HEK293 (cell line): ENCODE data around the gene GRAMD4.

Experiments
- CTCF ChIA-PET: fragments of 350-600 bp; formaldehyde crosslinking; extraction: SDS; loops from one replicate; lab custom pipeline; 2021; ENCODE audit warnings: antibody characterized with exemption; lab: Yijun Ruan, JAX
- POLR2A ChIA-PET: fragments of 300-600 bp; formaldehyde crosslinking; extraction: SDS; loops from one replicate; lab custom pipeline; 2020; ENCODE audit warnings: antibody characterized with exemption, inconsistent platforms; lab: Yijun Ruan, JAX
- H3K27ac ChIP-seq: fragments of 200-500 bp; sonication (Bioruptor generic); 2 replicates; pipeline ENCODE4 v1.5.1; 2014; ENCODE audit warnings: low read depth, low read length, control low read depth, inconsistent platforms; ENCODE audit errors: extremely low read depth
- H3K36me3 ChIP-seq, 2 experiments: fragments of 200-500 bp in 1 of 2; sonication (Bioruptor generic) in 1 of 2; 1 replicate in 1 of 2; 2 replicates in 1 of 2; pipeline ENCODE4 v1.5.1; 2014 to 2017; ENCODE audit warnings: inconsistent platforms in 2 of 2, low read length in 2 of 2; ENCODE audit not compliant: control insufficient read depth in 2 of 2, insufficient read depth in 1 of 2
- H3K4me1 ChIP-seq: fragments of 200-500 bp; sonication (Bioruptor generic); 2 replicates; pipeline ENCODE4 v1.5.1; 2014; ENCODE audit warnings: mild to moderate bottlenecking, low read length, inconsistent platforms; ENCODE audit not compliant: control insufficient read depth, insufficient read depth
- H3K4me3 ChIP-seq: 2 replicates; pipeline ENCODE4 v1.5.1; 2011; ENCODE audit warnings: low read depth, mild to moderate bottlenecking, control low read depth, low read length, moderate library complexity
- H3K9me3 ChIP-seq: fragments of 200-500 bp; sonication (Bioruptor generic); 2 replicates; pipeline ENCODE4 v1.5.1; 2014; ENCODE audit warnings: low read depth, low read length, inconsistent platforms; ENCODE audit not compliant: control insufficient read depth, insufficient read depth
- KLF16 ChIP-seq: fragments of 450-650 bp; formaldehyde crosslinking; IDR thresholded peaks from 2 replicates; pipeline ENCODE4 v1.5.1; 2017; ENCODE audit warnings: missing biosample characterization, missing genetic modification characterization
- RBAK ChIP-seq: fragments of 450-650 bp; formaldehyde crosslinking; IDR thresholded peaks from 2 replicates; pipeline ENCODE4 v1.5.1; 2016; ENCODE audit warnings: missing biosample characterization, missing genetic modification characterization
- SETDB1 ChIP-seq: IDR thresholded peaks from one replicate; pipeline ENCODE4 v1.6.1; 2017; ENCODE audit warnings: mild to moderate bottlenecking, low read length, moderate library complexity, mixed read lengths; ENCODE audit not compliant: insufficient read length
- SP7 ChIP-seq: fragments of 450-650 bp; formaldehyde crosslinking; IDR thresholded peaks from 2 replicates; pipeline ENCODE4 v1.5.1; 2016; ENCODE audit warnings: missing biosample characterization, missing genetic modification characterization
- TSHZ1 ChIP-seq: fragments of 450-650 bp; formaldehyde crosslinking; IDR thresholded peaks from 2 replicates; pipeline ENCODE4 v1.5.1; 2016; ENCODE audit warnings: missing biosample characterization, missing genetic modification characterization, borderline replicate concordance
- ZFP41 ChIP-seq: fragments of 450-650 bp; formaldehyde crosslinking; IDR thresholded peaks from 2 replicates; pipeline ENCODE4 v1.5.1; 2016; ENCODE audit warnings: missing biosample characterization, missing genetic modification characterization, borderline replicate concordance
- ZFP69B ChIP-seq: fragments of 450-650 bp; formaldehyde crosslinking; IDR thresholded peaks from 2 replicates; pipeline ENCODE4 v1.5.1; 2016; ENCODE audit warnings: missing biosample characterization, missing genetic modification characterization
- ZNF114 ChIP-seq: fragments of 450-650 bp; formaldehyde crosslinking; IDR thresholded peaks from 2 replicates; pipeline ENCODE4 v1.5.0; 2017; ENCODE audit warnings: missing biosample characterization, missing genetic modification characterization
- ZNF169 ChIP-seq: fragments of 450-650 bp; formaldehyde crosslinking; IDR thresholded peaks from 2 replicates; pipeline ENCODE4 v1.5.1; 2016; ENCODE audit warnings: missing biosample characterization, missing genetic modification characterization
- ZNF248 ChIP-seq: fragments of 450-650 bp; formaldehyde crosslinking; IDR thresholded peaks from 2 replicates; pipeline ENCODE4 v1.5.1; 2017; ENCODE audit warnings: missing biosample characterization, missing genetic modification characterization
- ZNF530 ChIP-seq: fragments of 450-650 bp; formaldehyde crosslinking; IDR thresholded peaks from 2 replicates; pipeline ENCODE4 v1.5.1; 2016; ENCODE audit warnings: low read depth, missing biosample characterization, missing genetic modification characterization
- ZNF664 ChIP-seq: fragments of 450-650 bp; formaldehyde crosslinking; IDR thresholded peaks from 2 replicates; pipeline ENCODE4 v1.5.1; 2016; ENCODE audit warnings: missing biosample characterization, missing genetic modification characterization
- ZSCAN16 ChIP-seq: fragments of 450-650 bp; formaldehyde crosslinking; IDR thresholded peaks from 2 replicates; pipeline ENCODE4 v1.5.1; 2016; ENCODE audit warnings: missing biosample characterization, missing genetic modification characterization
- TF ChIP-seq, protein P1 (sequence below): fragments of 450-650 bp; formaldehyde crosslinking; IDR thresholded peaks from 2 replicates; pipeline ENCODE4 v1.5.1; 2016; ENCODE audit warnings: missing biosample characterization, missing genetic modification characterization, low read depth
- TF ChIP-seq, protein P2 (sequence below): fragments of 450-650 bp; formaldehyde crosslinking; IDR thresholded peaks from 2 replicates; pipeline ENCODE4; 2016; ENCODE audit warnings: missing biosample characterization, missing genetic modification characterization
- TF ChIP-seq, protein P3 (sequence below): fragments of 450-650 bp; formaldehyde crosslinking; IDR thresholded peaks from 2 replicates; pipeline ENCODE4 v1.5.1; 2016; ENCODE audit warnings: missing biosample characterization, missing genetic modification characterization, low read depth

GRAMD4 gene

GRCh38 chr22:46714550-46714949 is 94.4 kb downstream of the GRAMD4 start:
- Histone ChIP-seq H3K27ac (no peak overlapping the region), H3K4me1 (no peaks in the 10 kb centered on the region), H3K9me3 (no peaks in the 10 kb centered on the region), H3K4me3 (no peak overlapping the region), H3K36me3 (peaks cover 45 to 62% of the 10 kb centered on the region in 2 experiments)
- ChIA-PET CTCF (interaction anchor here (0.7 kb wide), 1 partner anchor 84 kb away, joined by 3 read pairs; no protein-coding TSS in a partner anchor), POLR2A (no interaction called here)
- TF ChIP-seq ZNF169 (tag by site-specific recombination) = no peak
- no peak for TF ChIP-seq ZNF114 (tag by site-specific recombination)
- TF ChIP-seq ZFP69B = no peak
- TF ChIP-seq, protein P1, sequence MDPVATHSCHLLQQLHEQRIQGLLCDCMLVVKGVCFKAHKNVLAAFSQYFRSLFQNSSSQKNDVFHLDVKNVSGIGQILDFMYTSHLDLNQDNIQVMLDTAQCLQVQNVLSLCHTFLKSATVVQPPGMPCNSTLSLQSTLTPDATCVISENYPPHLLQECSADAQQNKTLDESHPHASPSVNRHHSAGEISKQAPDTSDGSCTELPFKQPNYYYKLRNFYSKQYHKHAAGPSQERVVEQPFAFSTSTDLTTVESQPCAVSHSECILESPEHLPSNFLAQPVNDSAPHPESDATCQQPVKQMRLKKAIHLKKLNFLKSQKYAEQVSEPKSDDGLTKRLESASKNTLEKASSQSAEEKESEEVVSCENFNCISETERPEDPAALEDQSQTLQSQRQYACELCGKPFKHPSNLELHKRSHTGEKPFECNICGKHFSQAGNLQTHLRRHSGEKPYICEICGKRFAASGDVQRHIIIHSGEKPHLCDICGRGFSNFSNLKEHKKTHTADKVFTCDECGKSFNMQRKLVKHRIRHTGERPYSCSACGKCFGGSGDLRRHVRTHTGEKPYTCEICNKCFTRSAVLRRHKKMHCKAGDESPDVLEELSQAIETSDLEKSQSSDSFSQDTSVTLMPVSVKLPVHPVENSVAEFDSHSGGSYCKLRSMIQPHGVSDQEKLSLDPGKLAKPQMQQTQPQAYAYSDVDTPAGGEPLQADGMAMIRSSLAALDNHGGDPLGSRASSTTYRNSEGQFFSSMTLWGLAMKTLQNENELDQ (tag by site-specific recombination) = no peak
- no peak for TF ChIP-seq ZFP41
- no peak for TF ChIP-seq ZNF248
- TF ChIP-seq ZNF664 = no peak
- TF ChIP-seq SETDB1 = no peak
- no peak for TF ChIP-seq ZSCAN16 (tag by site-specific recombination)
- no peak for TF ChIP-seq TSHZ1
- TF ChIP-seq, protein P2, sequence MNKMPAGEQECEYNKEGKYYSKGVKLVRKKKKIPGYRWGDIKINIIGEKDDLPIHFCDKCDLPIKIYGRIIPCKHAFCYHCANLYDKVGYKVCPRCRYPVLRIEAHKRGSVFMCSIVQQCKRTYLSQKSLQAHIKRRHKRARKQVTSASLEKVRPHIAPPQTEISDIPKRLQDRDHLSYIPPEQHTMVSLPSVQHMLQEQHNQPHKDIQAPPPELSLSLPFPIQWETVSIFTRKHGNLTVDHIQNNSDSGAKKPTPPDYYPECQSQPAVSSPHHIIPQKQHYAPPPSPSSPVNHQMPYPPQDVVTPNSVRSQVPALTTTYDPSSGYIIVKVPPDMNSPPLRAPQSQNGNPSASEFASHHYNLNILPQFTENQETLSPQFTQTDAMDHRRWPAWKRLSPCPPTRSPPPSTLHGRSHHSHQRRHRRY = no peak
- TF ChIP-seq, protein P3, sequence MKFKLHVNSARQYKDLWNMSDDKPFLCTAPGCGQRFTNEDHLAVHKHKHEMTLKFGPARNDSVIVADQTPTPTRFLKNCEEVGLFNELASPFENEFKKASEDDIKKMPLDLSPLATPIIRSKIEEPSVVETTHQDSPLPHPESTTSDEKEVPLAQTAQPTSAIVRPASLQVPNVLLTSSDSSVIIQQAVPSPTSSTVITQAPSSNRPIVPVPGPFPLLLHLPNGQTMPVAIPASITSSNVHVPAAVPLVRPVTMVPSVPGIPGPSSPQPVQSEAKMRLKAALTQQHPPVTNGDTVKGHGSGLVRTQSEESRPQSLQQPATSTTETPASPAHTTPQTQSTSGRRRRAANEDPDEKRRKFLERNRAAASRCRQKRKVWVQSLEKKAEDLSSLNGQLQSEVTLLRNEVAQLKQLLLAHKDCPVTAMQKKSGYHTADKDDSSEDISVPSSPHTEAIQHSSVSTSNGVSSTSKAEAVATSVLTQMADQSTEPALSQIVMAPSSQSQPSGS = no peak
- TF ChIP-seq ZNF530 (tag by site-specific recombination) = no peak
- no peak for TF ChIP-seq RBAK

GRCh38 chr22:46719921-46720320 is 99.7 kb downstream of the GRAMD4 start:
- Histone ChIP-seq H3K9me3 (no peaks in the 10 kb centered on the region), H3K36me3 (peaks cover 30 to 45% of the 10 kb centered on the region in 2 experiments; a peak in 2 of 3 replicates), H3K27ac (no peak overlapping the region), H3K4me1 (no peaks in the 10 kb centered on the region), H3K4me3 (no peak overlapping the region)
- TF ChIP-seq SP7 (tag by site-specific recombination) (peak; percentile 56; the same call in 1 of the 2 replicates), KLF16 (no peak)
- POLR2A ChIA-PET = interaction anchor here (1.6 kb wide), 1 partner anchor 41 kb away, joined by 4 read pairs; no protein-coding TSS in a partner anchor
- CTCF ChIA-PET = interaction anchor here (1.2 to 1.3 kb wide), 2 partner anchors 8 to 157 kb away, joined by 3 read pairs; no protein-coding TSS in a partner anchor
